GM19455 (cell line): ENCODE results near the gene RER1.

Source experiments
- ATAC-seq: cut with Tn5 transposase; IDR thresholded peaks from one replicate; pipeline ENCODE4 v1.9.1; 2021; ENCODE audit not compliant: unreplicated experiment

Gene RER1

GRCh38 chr1:2388004-2388913 is 3.4 kb upstream of the RER1 start:
- ATAC-seq: no peak

DNA sequence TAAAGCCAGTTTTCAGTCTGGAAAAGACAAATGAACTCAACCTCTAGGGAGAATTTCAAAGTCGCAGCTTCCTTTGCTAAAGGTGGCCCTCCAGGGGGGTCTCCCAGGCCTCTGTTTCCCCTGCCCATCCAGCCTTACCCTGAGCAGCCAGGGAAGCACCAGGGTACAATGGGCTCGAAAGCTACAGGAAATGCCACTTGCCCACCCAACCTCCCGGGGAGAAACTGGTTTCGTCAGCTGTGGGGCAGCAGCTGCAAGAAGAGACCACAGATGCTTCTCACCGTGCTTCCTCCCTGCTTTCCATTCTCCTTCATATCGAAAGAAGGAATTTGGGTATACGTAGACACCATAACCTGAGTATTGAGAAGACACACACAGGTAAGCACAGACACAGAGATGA is 2.0 kb upstream of the RER1 start:
- no peak for ATAC-seq

- ATAC-seq: peak; percentile 6
These were observed 379 bp downstream of the RER1 start for GRCh38 chr1:2391931-2392509.

- no peak for ATAC-seq
These were observed 1.0 kb downstream of the RER1 start for GRCh38 chr1:2392686-2393085.

DNA sequence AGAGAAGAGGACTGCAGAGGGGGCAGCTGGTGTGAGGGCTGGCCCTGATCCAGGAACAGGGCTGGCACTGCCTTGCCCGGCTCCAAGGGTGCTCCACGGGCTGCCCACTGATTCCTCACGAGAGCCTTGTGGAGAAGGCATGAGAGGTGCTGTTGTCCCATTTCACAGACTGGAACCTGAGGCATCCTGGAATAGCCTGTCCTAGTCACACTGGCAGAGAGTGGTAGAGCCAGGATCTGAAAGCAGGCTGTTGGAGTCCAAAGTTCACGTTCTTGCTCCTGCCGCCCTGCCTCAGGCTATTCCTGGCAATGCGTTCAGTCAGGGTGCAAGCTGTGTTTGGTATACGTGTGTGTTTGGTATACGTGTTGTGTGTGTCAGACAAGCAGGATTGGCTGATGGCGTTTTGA is 1.8 kb downstream of the RER1 start:
- no peak for ATAC-seq

DNA sequence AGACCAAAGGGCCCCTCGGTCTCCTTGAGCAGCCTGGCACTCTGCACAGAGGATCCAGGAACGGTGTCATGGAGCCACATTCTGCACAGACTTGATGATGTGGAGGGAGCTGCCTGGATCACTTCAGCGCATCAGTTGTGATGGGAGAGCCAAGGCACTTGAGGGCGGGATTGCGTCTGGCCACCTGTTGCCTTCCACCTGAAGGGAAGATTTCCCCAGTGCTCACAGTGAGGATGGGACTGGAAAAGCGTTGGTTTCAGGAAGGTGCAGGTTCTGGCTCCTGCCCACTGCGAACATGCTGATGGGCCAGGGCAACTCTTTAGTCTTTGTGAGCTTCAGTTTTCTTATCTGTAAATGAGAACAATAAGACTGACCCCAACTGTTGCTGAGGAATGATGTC is 2.6 kb downstream of the RER1 start:
- ATAC-seq: no peak

DNA sequence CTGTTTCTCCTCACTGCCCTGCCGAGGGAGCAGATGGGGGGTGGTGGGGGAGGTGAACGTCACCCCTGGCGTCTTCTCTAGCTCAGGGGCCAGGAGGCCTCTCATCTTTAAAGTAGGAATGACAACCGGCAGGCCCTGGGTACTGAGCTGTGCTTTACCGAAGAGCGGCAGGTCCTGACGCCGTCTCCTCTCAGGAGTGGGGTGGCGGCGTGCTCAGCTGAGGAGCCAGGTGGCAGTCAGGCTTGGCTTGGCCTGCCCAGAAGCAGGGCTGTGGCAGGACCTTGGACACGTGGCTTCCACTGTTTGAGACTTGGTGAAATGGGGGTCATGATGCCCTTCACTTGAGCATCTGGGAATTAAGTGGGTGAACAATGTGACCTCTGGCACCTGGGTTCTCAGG is 3.1 kb downstream of the RER1 start:
- ATAC-seq: no peak

DNA sequence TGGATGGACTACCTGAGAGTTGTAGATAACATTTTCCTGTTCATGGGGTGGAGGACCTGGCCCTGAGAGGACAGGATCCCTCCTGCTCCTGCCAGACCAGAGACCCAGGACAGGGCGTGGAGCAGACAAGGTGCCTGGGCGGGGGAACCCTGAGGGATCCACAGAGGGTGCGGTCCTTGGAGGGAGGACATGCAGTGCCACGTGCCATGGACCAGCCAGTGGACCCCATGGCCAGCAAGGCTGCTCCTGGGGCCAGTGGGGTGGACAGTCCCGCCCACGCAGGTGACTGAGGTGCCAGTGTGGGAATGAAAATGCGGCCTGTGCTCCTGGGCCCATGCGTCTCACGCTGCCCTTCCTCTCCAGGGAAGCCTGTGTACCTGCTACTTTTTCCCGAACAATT is 3.6 kb downstream of the RER1 start:
- no peak for ATAC-seq

- no peak for ATAC-seq
These were observed 4.4 kb downstream of the RER1 start for GRCh38 chr1:2396059-2396458.

DNA sequence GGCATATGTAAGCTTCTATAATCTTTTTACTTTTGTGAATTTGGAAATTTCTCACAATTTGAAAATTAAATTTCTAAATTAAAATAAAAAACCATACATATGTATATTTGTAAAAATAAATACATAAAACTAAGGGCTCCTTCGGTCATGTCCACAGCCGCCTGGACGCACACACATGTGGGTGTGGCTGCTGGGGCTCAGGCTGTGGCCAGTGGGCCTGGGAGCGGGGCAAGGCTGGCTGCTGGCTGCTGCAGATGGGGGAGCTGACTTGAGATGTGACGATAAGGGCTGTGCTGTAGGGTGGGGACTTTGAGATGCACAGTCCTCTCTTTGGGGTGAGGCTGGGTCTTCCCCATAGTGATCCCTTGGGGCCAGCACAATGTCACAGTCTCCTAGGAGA is 4.8 kb downstream of the RER1 start:
- ATAC-seq: no peak

DNA sequence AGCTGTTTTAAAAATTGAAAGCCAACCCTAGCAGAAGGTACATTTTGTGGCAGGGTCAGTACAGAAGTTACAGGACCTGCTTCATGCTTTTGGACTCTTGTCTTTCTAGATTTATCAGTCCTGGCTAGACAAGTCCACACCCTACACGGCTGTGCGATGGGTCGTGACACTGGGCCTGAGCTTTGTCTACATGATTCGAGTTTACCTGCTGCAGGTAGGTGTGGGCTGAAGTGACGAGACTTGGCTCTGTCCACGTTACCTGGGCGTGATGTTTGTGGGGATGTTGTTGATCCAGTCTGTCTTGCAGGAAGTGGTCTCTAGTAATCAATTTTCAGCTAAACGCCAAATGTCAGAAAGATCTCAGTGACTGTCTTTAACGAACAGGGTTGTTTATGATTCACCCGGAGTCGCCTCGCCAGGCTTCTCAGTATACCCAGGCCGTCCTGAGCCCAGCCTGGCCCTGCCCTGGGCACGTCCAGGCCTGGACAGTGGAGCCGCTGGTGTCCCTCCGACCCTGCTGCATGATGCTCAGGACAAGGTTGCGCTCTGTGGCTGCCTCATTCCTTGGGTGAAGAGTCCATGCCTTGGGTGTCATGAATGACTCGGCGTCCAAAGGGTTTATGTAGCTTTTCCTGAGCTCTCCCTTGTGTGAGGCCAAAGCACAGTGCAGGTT is 5.5 kb downstream of the RER1 start:
- ATAC-seq: no peak

DNA sequence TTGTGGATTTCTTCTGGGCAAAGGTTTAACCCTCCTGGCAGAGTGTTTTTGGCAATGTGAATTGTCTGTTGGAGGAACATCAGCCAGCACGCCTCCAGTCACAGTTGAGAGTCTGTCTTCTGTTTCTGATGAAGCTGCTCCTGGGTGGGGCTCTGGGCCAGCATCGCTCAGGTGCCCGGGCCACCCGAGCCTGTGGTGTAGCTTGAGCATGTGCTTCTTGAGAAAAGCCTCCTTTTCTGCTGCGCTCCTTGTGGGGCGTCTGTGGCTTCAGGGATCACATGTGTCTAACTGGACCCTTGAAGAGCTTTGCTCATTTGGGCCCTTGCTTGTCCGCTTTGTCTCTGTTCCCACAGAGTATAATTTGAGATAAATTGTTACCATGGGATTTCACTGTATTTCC is 7.2 kb downstream of the RER1 start:
- no peak for ATAC-seq

GRCh38 chr1:2399890-2400575 is 8.4 kb downstream of the RER1 start:
- ATAC-seq: no peak

- ATAC-seq: no peak
These were observed 8.9 kb downstream of the RER1 start for GRCh38 chr1:2400576-2400909.

- no peak for ATAC-seq
These were observed 9.5 kb downstream of the RER1 start for GRCh38 chr1:2400950-2401649.

DNA sequence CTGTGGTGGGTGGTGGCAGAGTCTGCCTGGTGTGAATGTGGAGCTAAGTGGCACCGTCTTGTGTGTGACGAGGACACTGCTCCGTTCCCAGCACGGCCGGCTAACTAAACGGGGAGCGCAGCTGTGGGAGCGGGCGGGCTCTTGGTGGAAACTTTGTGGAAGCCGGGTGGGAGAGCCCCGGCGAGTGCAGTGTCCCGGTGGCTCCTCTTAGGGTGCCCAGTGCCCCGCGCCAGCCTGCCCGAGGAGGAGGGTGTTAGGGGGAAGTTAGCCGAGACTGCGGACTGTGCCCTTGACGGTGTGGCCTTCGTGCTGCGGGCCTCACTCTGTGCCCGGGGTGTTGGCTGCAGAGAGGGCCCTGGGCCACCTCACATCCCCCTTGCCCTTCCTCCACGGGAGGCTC is 10.8 kb downstream of the RER1 start:
- no peak for ATAC-seq

- no peak for ATAC-seq
These were observed 11.6 kb downstream of the RER1 start for GRCh38 chr1:2403273-2403672.

- ATAC-seq: no peak
These were observed 12.7 kb downstream of the RER1 start for GRCh38 chr1:2404142-2404889.

- ATAC-seq: no peak
These were observed 13.4 kb downstream of the RER1 start for GRCh38 chr1:2404890-2405511.
